ENCODE results near the gene NCLN.

DNA sequence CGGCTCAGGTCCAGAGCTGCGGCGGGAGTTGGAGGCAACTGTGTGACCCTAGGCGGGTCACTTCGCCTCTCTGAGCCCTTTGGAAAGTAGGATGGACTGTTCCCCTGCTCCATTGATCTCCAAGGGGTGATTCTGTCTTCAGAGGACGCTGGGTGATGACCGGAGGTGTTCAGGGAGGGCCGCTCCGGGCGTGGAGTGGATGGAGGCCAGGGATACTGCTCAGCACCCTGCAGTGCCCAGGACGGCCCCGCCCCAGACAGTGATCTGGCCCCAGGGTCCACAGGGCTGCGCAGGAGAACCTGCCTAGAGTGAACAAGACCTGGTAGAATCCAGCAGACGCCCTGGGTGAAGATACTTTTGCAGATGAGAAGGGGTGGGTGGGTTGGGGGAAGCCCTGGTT, 7.0 kb downstream of the NCLN start:
- TF ChIP-seq, protein P1, sequence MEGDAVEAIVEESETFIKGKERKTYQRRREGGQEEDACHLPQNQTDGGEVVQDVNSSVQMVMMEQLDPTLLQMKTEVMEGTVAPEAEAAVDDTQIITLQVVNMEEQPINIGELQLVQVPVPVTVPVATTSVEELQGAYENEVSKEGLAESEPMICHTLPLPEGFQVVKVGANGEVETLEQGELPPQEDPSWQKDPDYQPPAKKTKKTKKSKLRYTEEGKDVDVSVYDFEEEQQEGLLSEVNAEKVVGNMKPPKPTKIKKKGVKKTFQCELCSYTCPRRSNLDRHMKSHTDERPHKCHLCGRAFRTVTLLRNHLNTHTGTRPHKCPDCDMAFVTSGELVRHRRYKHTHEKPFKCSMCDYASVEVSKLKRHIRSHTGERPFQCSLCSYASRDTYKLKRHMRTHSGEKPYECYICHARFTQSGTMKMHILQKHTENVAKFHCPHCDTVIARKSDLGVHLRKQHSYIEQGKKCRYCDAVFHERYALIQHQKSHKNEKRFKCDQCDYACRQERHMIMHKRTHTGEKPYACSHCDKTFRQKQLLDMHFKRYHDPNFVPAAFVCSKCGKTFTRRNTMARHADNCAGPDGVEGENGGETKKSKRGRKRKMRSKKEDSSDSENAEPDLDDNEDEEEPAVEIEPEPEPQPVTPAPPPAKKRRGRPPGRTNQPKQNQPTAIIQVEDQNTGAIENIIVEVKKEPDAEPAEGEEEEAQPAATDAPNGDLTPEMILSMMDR (IDR thresholded peaks at IDR 0.05): no peak
- TF ChIP-seq POLR2A (IDR thresholded peaks at IDR 0.05): no peak
